AG04449 (cell line): ENCODE results near the gene CDHR2.

Experiments
- CTCF ChIA-PET: fragments of 350-600 bp; formaldehyde crosslinking; extraction: SDS; loops from one replicate; lab custom pipeline; 2021; ENCODE audit warnings: antibody characterized with exemption; lab: Yijun Ruan, JAX
- POLR2A ChIA-PET: fragments of 400-600, 350-600 bp; formaldehyde crosslinking; extraction: SDS; loops from one replicate; lab custom pipeline; 2020; ENCODE audit warnings: antibody characterized with exemption, inconsistent platforms; lab: Yijun Ruan, JAX
- DNase-seq: peaks from one replicate; pipeline ENCODE4 v3.0.0-alpha.2; 2010; ENCODE audit warnings: low read depth, low spot score
- H3K4me3 ChIP-seq: 2 replicates; pipeline ENCODE4 v1.5.1; 2011; ENCODE audit warnings: low read depth, mild to moderate bottlenecking, control low read depth, low read length
- TF ChIP-seq, protein P1 (sequence below): IDR thresholded peaks from one replicate; pipeline ENCODE4 v1.5.1; 2011; ENCODE audit warnings: mild to moderate bottlenecking, moderate library complexity, low read length, control low read depth, inconsistent platforms; ENCODE audit not compliant: insufficient read depth; ENCODE audit errors: missing control alignments

The CDHR2 gene

DNA sequence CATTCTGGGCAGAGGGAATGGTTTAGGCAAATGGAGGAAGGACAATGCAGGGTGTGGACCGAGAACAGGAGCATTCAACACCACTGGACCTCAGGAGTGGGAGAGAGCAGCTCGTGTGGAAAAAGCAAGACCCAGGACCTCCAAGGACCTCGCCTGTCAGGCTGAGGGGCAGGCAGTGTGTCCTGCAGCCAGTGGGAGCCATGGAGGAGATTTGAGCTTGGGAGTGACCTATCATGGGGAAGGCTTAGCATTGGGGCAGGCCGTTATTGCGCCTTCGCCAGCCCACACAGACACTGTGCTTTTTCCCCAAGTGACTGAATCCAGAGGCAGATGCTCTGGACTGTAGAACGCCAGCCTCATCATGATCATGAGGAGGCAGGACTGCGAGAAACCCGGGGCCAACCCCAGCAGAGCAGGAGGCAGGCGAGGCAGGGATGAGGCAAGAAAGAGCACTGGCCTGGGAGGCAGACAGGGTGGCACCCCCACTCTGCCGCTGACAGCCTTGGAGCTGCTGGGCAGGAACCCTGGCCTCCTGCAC is 3.3 kb downstream of the CDHR2 start:
- ChIA-PET POLR2A (no interaction called here), CTCF (interaction anchor here (0.8 kb wide), 1 partner anchor 27 kb away, joined by 3 read pairs; no protein-coding TSS in a partner anchor)
- no peak overlapping the region for H3K4me3 ChIP-seq
- TF ChIP-seq, protein P1, sequence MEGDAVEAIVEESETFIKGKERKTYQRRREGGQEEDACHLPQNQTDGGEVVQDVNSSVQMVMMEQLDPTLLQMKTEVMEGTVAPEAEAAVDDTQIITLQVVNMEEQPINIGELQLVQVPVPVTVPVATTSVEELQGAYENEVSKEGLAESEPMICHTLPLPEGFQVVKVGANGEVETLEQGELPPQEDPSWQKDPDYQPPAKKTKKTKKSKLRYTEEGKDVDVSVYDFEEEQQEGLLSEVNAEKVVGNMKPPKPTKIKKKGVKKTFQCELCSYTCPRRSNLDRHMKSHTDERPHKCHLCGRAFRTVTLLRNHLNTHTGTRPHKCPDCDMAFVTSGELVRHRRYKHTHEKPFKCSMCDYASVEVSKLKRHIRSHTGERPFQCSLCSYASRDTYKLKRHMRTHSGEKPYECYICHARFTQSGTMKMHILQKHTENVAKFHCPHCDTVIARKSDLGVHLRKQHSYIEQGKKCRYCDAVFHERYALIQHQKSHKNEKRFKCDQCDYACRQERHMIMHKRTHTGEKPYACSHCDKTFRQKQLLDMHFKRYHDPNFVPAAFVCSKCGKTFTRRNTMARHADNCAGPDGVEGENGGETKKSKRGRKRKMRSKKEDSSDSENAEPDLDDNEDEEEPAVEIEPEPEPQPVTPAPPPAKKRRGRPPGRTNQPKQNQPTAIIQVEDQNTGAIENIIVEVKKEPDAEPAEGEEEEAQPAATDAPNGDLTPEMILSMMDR: no peak
- no peak for DNase-seq

DNA sequence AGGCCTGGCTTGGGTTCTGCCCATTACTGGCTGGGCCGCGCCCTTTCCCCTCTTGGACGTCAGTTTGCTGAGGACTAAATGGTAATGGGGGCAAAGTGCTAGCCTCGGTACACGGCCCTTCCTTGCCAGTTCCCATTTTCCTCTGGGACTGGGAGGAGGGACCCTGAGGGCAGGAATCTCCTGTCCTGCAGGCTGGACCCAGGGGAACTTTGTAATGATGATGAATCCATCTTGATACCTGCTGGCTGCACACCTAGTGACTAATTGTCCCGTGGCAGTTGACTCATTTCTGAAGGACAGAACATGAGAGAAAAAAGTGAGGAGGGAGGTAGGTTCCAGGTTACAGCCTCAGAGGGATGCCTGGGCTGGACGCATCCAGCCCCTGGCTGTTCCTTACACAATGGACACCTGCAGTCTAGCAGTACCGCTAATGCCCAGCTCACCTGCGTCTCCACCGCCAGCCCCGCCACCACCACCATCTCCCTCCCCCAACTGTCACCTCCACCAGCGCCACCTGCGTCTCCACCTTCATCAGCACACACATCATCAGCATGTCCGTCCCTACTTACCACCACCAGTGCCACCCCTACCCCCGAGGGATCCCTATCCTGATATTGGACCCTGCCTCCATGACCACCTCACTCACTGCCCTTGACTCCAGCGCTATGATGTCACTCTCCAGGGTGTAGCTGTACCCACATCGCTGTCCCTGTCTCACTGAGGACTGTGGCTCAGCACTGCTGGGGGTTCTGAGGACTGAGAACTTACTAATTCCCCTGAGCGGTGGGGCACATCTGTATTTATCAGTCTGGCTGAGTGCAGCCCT is 4.3 kb downstream of the CDHR2 start:
- TF ChIP-seq, protein P1: no peak
- DNase-seq: no peak
- POLR2A ChIA-PET: no interaction called here
- CTCF ChIA-PET: interaction anchor here (0.8 to 2.1 kb wide), 2 partner anchors 20 to 26 kb away, joined by 3 to 9 read pairs; no protein-coding TSS in a partner anchor
- no peak overlapping the region for H3K4me3 ChIP-seq

DNA sequence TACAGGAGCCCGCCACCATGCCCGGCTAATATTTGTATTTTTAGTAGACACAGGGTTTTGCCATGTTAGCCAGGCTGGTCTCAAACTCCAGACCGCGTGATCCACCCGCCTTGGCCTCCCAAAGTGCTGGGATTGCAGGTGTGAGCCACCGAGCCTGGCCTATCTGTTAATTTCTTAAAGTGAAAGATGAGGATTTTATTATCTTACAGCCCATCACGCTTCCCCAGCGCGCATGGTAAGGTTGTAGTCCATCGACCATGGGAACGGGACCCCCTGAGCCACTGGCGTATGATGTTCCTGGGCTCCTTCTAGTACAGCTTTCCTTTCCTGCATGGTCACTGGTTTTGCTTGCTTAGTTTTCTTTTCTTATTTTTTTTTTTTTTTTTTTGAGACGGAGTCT is 8.7 kb downstream of the CDHR2 start:
- TF ChIP-seq, protein P1: no peak
- H3K4me3 ChIP-seq: no peak overlapping the region
- CTCF ChIA-PET: interaction anchor here (2.1 kb wide), 1 partner anchor 15 kb away, joined by 13 read pairs; no protein-coding TSS in a partner anchor
- POLR2A ChIA-PET: no interaction called here
- no peak for DNase-seq

DNA sequence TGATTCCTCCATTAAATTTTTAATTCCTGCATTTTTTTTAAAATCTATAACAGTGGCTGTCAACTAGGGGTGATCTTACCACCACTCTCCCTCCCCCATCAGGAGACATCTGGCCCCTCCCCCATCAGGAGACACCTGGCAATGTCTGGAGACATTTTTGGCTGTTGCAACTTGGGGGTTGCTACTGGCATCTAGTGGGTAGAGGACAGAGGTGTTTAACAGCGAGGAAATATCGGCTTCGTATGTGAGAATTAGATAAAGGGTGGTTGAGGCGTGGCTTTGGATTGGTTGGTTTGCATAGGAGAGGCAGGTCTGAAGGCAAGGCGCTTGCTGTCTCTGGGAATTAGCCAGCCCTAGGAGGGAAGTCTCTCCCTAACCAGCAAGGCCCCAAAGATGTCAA is 10.5 kb downstream of the CDHR2 start:
- POLR2A ChIA-PET: no interaction called here
- TF ChIP-seq, protein P1: no peak
- DNase-seq: no peak
- CTCF ChIA-PET: interaction anchor here (2.1 to 2.2 kb wide), 2 partner anchors 13 to 14 kb away, joined by 6 to 13 read pairs; no protein-coding TSS in a partner anchor
- H3K4me3 ChIP-seq: no peak overlapping the region

DNA sequence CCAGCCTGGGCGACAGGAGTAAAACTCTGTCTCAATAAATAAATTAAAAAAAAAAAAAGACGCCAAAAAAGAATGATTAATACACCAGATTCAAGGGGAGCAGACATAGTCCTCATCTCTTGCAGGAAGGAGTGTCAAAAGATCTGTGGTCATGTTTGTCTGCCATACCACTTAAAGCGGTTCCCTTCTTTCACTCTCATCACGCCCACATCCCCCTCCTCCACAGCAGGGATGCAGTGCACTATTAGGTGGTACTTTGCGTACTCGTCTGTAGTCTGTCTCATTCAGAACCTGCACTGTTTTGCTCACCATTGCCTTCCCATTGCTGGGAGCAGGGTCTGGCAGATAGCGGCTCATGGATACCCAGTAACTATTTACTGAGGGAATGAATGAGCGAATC is 11.2 kb downstream of the CDHR2 start:
- ChIA-PET POLR2A (no interaction called here), CTCF (interaction anchor here (2.2 kb wide), 1 partner anchor 13 kb away, joined by 6 read pairs; no protein-coding TSS in a partner anchor)
- TF ChIP-seq, protein P1: no peak
- no peak overlapping the region for H3K4me3 ChIP-seq
- DNase-seq: no peak

DNA sequence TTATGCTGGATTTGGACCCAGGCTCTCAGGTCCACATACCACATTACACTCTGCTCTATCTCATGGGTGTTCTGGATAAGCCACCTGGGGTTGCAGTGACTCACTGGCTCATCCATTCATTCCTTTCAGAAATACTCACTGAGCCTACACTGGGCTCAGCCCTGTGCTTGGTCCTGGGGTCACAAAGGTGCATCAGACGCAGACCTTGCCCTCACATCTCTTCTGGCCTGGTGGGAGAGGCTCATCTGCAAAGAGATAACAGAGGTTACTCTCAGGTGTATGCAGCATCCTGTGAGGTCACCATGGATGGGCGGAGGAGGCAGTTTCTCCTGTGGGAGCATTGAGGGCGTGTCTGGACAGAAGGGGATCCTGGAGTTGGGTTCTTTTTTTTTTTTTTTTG is 12.1 kb downstream of the CDHR2 start:
- ChIA-PET CTCF (interaction anchor here (0.9 to 2.2 kb wide), 2 partner anchors 12 to 82 kb away, joined by 3 to 6 read pairs; no protein-coding TSS in a partner anchor), POLR2A (no interaction called here)
- no peak for DNase-seq
- TF ChIP-seq, protein P1: no peak
- H3K4me3 ChIP-seq: no peak overlapping the region
